GM19328 (cell line): ENCODE measurements around the gene USP6NL.

Experiments
- ATAC-seq: cut with Tn5 transposase; IDR thresholded peaks from one replicate; pipeline ENCODE4 v1.9.1; 2021; ENCODE audit warnings: mild to moderate bottlenecking, moderate library complexity; ENCODE audit not compliant: unreplicated experiment

Gene USP6NL

GRCh38 chr10:11594589-11595394 lies 16.7 kb downstream of the USP6NL start:
- ATAC-seq: no peak

GRCh38 chr10:11593612-11594011 lies 17.8 kb downstream of the USP6NL start:
- ATAC-seq: no peak

GRCh38 chr10:11589738-11590137 lies 21.7 kb downstream of the USP6NL start:
- no peak for ATAC-seq

- ATAC-seq: no peak
Measured at GRCh38 chr10:11588873-11589574, 22.4 kb downstream of the USP6NL start.

GRCh38 chr10:11587722-11588259 lies 23.7 kb downstream of the USP6NL start:
- ATAC-seq: no peak

- ATAC-seq: no peak
Measured at GRCh38 chr10:11586170-11586569, 25.3 kb downstream of the USP6NL start.

- no peak for ATAC-seq
Measured at GRCh38 chr10:11581213-11581612, 30.2 kb downstream of the USP6NL start.

GRCh38 chr10:11579885-11580284 lies 31.6 kb downstream of the USP6NL start:
- ATAC-seq: no peak

- peak; percentile 51 for ATAC-seq
Measured at GRCh38 chr10:11578802-11579255, 32.6 kb downstream of the USP6NL start.

- no peak for ATAC-seq
Measured at GRCh38 chr10:11576092-11576809, 35.2 kb downstream of the USP6NL start.

- ATAC-seq: no peak
Measured at GRCh38 chr10:11573497-11573896, 38.0 kb downstream of the USP6NL start.

- no peak for ATAC-seq
Measured at GRCh38 chr10:11570751-11571150, 40.7 kb downstream of the USP6NL start.

GRCh38 chr10:11569471-11569870 lies 42.0 kb downstream of the USP6NL start:
- ATAC-seq: no peak

GRCh38 chr10:11568578-11568977 lies 42.9 kb downstream of the USP6NL start:
- no peak for ATAC-seq

- no peak for ATAC-seq
Measured at GRCh38 chr10:11564741-11565140, 46.7 kb downstream of the USP6NL start.

GRCh38 chr10:11563936-11564335 lies 47.5 kb downstream of the USP6NL start:
- ATAC-seq: no peak

GRCh38 chr10:11562888-11563287 lies 48.6 kb downstream of the USP6NL start:
- ATAC-seq: no peak

- ATAC-seq: peak; percentile 55
Measured at GRCh38 chr10:11560076-11560709, 51.3 kb downstream of the USP6NL start.

- ATAC-seq: no peak
Measured at GRCh38 chr10:11557967-11558366, 53.5 kb downstream of the USP6NL start.

GRCh38 chr10:11557513-11557912 lies 53.9 kb downstream of the USP6NL start:
- ATAC-seq: no peak

GRCh38 chr10:11555556-11555955 lies 55.9 kb downstream of the USP6NL start:
- ATAC-seq: no peak
